PC-3 (cell line): Measurements from ENCODE around the gene SPPL2B. TPM values are rescaled to one million over a fixed set of nuclear protein-coding genes. Genes with fewer than 3 reads are reported as not detected.

Source experiments
- ATAC-seq: fragments of 200-7000 bp; cut with Tn5 transposase; 2 replicates; pipeline ENCODE4 v1.9.1; 2020; ENCODE audit warnings: mild to moderate bottlenecking, moderate library complexity
- BruUV-seq: library from RNA; stranded (reverse); fragments of 400-500 nt; replicated peaks from 2 replicates; lab custom pipeline; 2021; lab: Mats Ljungman, UMichigan
- CTCF ChIA-PET: fragments of 300-600 bp; sonication (Branson Sonifier 250); formaldehyde crosslinking; loops from one replicate; lab custom pipeline; 2022; ENCODE audit warnings: antibody characterized with exemption; lab: Charles Lee
- POLR2A ChIA-PET: fragments of 300-600 bp; sonication (Branson Sonifier 250); formaldehyde crosslinking; loops from one replicate; lab custom pipeline; 2022; ENCODE audit warnings: antibody characterized with exemption; ENCODE audit not compliant: unreplicated experiment; lab: Charles Lee
- DNase-seq: peaks from one replicate; pipeline ENCODE4 v3.0.0-alpha.2; 2015
- H2AFZ ChIP-seq: fragments of 300-600 bp; sonication (generic); 2 replicates; pipeline ENCODE4 v1.6.0; 2016; ENCODE audit warnings: antibody characterized with exemption, low read length
- H3F3A ChIP-seq: fragments of 300-600 bp; sonication (generic); one replicate; pipeline ENCODE4 v1.6.0; 2017; ENCODE audit warnings: antibody characterized with exemption, low read length, control low read depth, mild to moderate bottlenecking; ENCODE audit not compliant: unreplicated experiment
- H3K27ac ChIP-seq: fragments of 300-600 bp; sonication (generic); 2 replicates; pipeline ENCODE4 v1.5.1; 2016; ENCODE audit warnings: mild to moderate bottlenecking, low read length
- H3K27me3 ChIP-seq: fragments of 300-600 bp; sonication (generic); 2 replicates; pipeline ENCODE4 v1.6.1; 2016; ENCODE audit warnings: low read length, mixed read lengths
- H3K36me3 ChIP-seq: fragments of 300-600 bp; sonication (generic); 2 replicates; pipeline ENCODE4 v1.6.1; 2016; ENCODE audit warnings: low read depth, mixed run types, low read length, mixed read lengths
- H3K4me1 ChIP-seq: fragments of 300-600 bp; sonication (generic); 2 replicates; pipeline ENCODE4 v1.5.1; 2016; ENCODE audit warnings: low read length; ENCODE audit not compliant: insufficient read depth
- H3K4me2 ChIP-seq: fragments of 300-600 bp; sonication (generic); 2 replicates; pipeline ENCODE4 v1.6.0; 2016; ENCODE audit warnings: low read length
- H3K4me3 ChIP-seq: fragments of 300-600 bp; sonication (generic); 2 replicates; pipeline ENCODE4 v1.5.1; 2016; ENCODE audit warnings: mild to moderate bottlenecking, low read length, mixed read lengths
- H3K79me2 ChIP-seq: fragments of 300-600 bp; sonication (generic); 2 replicates; pipeline ENCODE4 v1.6.1; 2017; ENCODE audit warnings: low read length, mixed read lengths
- H3K9ac ChIP-seq: fragments of 300-600 bp; sonication (generic); 2 replicates; pipeline ENCODE4 v1.6.0; 2016; ENCODE audit warnings: mild to moderate bottlenecking, low read length
- H3K9me2 ChIP-seq: fragments of 300-600 bp; sonication (generic); replicated peaks from 2 replicates; pipeline ENCODE4 v1.6.1; 2016; ENCODE audit warnings: mixed run types, low read length, mixed read lengths
- H3K9me3 ChIP-seq: fragments of 300-600 bp; sonication (generic); 2 replicates; pipeline ENCODE4 v1.6.1; 2016; ENCODE audit warnings: low read length, mixed read lengths
- H4K20me1 ChIP-seq: fragments of 300-600 bp; sonication (generic); 2 replicates; pipeline ENCODE4 v1.6.1; 2016; ENCODE audit warnings: low read length, mixed read lengths
- CTCF ChIP-seq: fragments of 300-600 bp; sonication (generic); conservative IDR thresholded peaks from 2 replicates; pipeline ENCODE4 v1.5.1; 2017; ENCODE audit warnings: antibody characterized with exemption, low read depth, mild to moderate bottlenecking, low read length
- EZH2 ChIP-seq: fragments of 300-600 bp; sonication (generic); IDR thresholded peaks from one replicate; pipeline ENCODE4 v1.6.1; 2017; ENCODE audit warnings: antibody characterized with exemption, mild to moderate bottlenecking, low read length; ENCODE audit not compliant: unreplicated experiment
- EZH2phosphoT487 ChIP-seq: fragments of 300-600 bp; sonication (generic); IDR thresholded peaks from 2 replicates; pipeline ENCODE4 v1.6.1; 2018; ENCODE audit warnings: mild to moderate bottlenecking, antibody characterized with exemption, low read length, borderline replicate concordance
- intact Hi-C: fragments of 100-400 bp; cut with micrococcal nuclease; formaldehyde crosslinking; loops from 2 replicates; pipeline ENCODE4 v1.9.0; 2023
- total RNA-seq: library from RNA; depleted of rRNA; stranded (reverse); fragments of >200 nt; gene quantifications from 2 replicates; pipeline ENCODE4 v1.2.3, GENCODE V29; 2014

SPPL2B gene
- total RNA-seq, 1 experiment from 2014 or later, result 28.6 TPM

- CTCF ChIA-PET, result no interaction called here
- Histone ChIP-seq H3K9ac (no peak overlapping the region), H3K27me3 (no peaks in the 10 kb centered on the region), H3K9me3 (no peaks in the 10 kb centered on the region), H2AFZ (no peak overlapping the region), H3K9me2 (no peaks in the 10 kb centered on the region), H3F3A (no peaks in the 10 kb centered on the region), H3K4me3 (no peak overlapping the region), H3K27ac (no peak overlapping the region), H3K4me1 (0 out of 2 replicates have a peak, but pooled peaks cover 3% of the 10 kb centered on the region), H3K4me2 (no peak overlapping the region), H3K79me2 (no peaks in the 10 kb centered on the region), H4K20me1 (no peaks in the 10 kb centered on the region), H3K36me3 (no peaks in the 10 kb centered on the region)
- no TSS peak for BruUV-seq
- ATAC-seq, result no peak
- intact Hi-C loops, result no loop called here
- POLR2A ChIA-PET, result no interaction called here
- TF ChIP-seq EZH2 (no peak), EZH2phosphoT487 (no peak), CTCF (no peak)
- no peak for DNase-seq
These were observed 59.1 kb downstream of the SPPL2B start for GRCh38 chr19:2387367-2388288.

GRCh38 chr19:2389594-2389993, 61.1 kb downstream of the SPPL2B start:
- TF ChIP-seq EZH2 (no peak), CTCF (no peak), EZH2phosphoT487 (no peak)
- no peaks in the 10 kb centered on the region for H3K79me2 ChIP-seq
- H3K4me3 ChIP-seq, result no peak overlapping the region
- no peaks in the 10 kb centered on the region for H3K27me3 ChIP-seq
- DNase-seq, result no peak
- no peak overlapping the region for H3K4me2 ChIP-seq
- BruUV-seq, result no TSS peak
- no peak overlapping the region for H2AFZ ChIP-seq
- H3K4me1 ChIP-seq, result 0 out of 2 replicates have a peak, but pooled peaks cover 3% of the 10 kb centered on the region
- no peaks in the 10 kb centered on the region for H3K9me3 ChIP-seq
- H3K36me3 ChIP-seq, result no peaks in the 10 kb centered on the region
- H3F3A ChIP-seq, result no peaks in the 10 kb centered on the region
- intact Hi-C loops, result no loop called here
- POLR2A ChIA-PET, result no interaction called here
- ATAC-seq, result no peak
- CTCF ChIA-PET, result no interaction called here
- H3K27ac ChIP-seq, result no peak overlapping the region
- H3K9me2 ChIP-seq, result no peaks in the 10 kb centered on the region
- no peak overlapping the region for H3K9ac ChIP-seq
- no peaks in the 10 kb centered on the region for H4K20me1 ChIP-seq
